Measurements from ENCODE around the gene LRRC28. TPM values are rescaled to one million over a fixed set of nuclear protein-coding genes. Genes with fewer than 3 reads are reported as not detected.
A peak's percentile ranks its signal among the peaks of the same experiment; 100 is the strongest.

LRRC28 gene
- total and polyA plus RNA-seq, 9 of the 15 experiments (the other 6 are each of a cell fraction or from before 2014, with no cell fraction given): 5.5 to 17.4 (median 7.9) TPM

- no peak for TF ChIP-seq CHD7 (IDR thresholded peaks at IDR 0.05; ENCODE audit: low read depth, low read length)
- TF ChIP-seq ZBTB43 (CRISPR knock-in tag; IDR thresholded peaks at IDR 0.05): no peak
- TF ChIP-seq, protein P1, sequence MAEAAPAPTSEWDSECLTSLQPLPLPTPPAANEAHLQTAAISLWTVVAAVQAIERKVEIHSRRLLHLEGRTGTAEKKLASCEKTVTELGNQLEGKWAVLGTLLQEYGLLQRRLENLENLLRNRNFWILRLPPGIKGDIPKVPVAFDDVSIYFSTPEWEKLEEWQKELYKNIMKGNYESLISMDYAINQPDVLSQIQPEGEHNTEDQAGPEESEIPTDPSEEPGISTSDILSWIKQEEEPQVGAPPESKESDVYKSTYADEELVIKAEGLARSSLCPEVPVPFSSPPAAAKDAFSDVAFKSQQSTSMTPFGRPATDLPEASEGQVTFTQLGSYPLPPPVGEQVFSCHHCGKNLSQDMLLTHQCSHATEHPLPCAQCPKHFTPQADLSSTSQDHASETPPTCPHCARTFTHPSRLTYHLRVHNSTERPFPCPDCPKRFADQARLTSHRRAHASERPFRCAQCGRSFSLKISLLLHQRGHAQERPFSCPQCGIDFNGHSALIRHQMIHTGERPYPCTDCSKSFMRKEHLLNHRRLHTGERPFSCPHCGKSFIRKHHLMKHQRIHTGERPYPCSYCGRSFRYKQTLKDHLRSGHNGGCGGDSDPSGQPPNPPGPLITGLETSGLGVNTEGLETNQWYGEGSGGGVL (CRISPR knock-in tag; IDR thresholded peaks at IDR 0.05): no peak
- TF ChIP-seq FOXK2 (conservative IDR thresholded peaks at IDR 0.05 in 1 of 2, IDR thresholded peaks at IDR 0.05 in 1 of 2; ENCODE audit: low read depth in 2 of 2): peak; percentile 46; a peak in 2 of 4 replicates
- no peak for TF ChIP-seq GATA2 (CRISPR knock-in tag; IDR thresholded peaks at IDR 0.05)
- TF ChIP-seq, protein P2, sequence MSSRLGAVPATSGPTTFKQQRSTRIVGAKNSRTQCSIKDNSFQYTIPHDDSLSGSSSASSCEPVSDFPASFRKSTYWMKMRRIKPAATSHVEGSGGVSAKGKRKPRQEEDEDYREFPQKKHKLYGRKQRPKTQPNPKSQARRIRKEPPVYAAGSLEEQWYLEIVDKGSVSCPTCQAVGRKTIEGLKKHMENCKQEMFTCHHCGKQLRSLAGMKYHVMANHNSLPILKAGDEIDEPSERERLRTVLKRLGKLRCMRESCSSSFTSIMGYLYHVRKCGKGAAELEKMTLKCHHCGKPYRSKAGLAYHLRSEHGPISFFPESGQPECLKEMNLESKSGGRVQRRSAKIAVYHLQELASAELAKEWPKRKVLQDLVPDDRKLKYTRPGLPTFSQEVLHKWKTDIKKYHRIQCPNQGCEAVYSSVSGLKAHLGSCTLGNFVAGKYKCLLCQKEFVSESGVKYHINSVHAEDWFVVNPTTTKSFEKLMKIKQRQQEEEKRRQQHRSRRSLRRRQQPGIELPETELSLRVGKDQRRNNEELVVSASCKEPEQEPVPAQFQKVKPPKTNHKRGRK (tag; IDR thresholded peaks at IDR 0.05): no peak
- no peak for TF ChIP-seq ZNF3 (CRISPR knock-in tag; IDR thresholded peaks at IDR 0.05)
- no peak for TF ChIP-seq ZNF165 (CRISPR knock-in tag; IDR thresholded peaks at IDR 0.05; ENCODE audit: borderline replicate concordance)
- TF ChIP-seq PHF21A (IDR thresholded peaks at IDR 0.05; ENCODE audit: borderline replicate concordance, low read depth): no peak
Observed at GRCh38 chr15:99250857-99251841, at the start of gene LRRC28 (continued).

Measured in K562 (cell line).